GM12874 (cell line): ENCODE measurements around the gene PPIL3.

Source experiments
- CTCF ChIP-seq: IDR thresholded peaks from 2 replicates; pipeline ENCODE4 v1.5.1; 2011; ENCODE audit warnings: low read depth, mild to moderate bottlenecking, control low read depth, low read length, moderate library complexity; ENCODE audit not compliant: insufficient read depth

Gene PPIL3

GRCh38 chr2:200905618-200906296 lies 16.9 kb upstream of the PPIL3 start:
- TF ChIP-seq CTCF, result peak; percentile 66

- peak; percentile 74 for TF ChIP-seq CTCF
Observed at GRCh38 chr2:200901459-200902072, 12.7 kb upstream of the PPIL3 start.

- TF ChIP-seq CTCF, result no peak
Observed at GRCh38 chr2:200899482-200899881, 10.6 kb upstream of the PPIL3 start.

GRCh38 chr2:200878289-200878880 lies 10.5 kb downstream of the PPIL3 start:
- TF ChIP-seq CTCF, result no peak

- TF ChIP-seq CTCF, result no peak
Observed at GRCh38 chr2:200877443-200877842, 11.4 kb downstream of the PPIL3 start.

- no peak for TF ChIP-seq CTCF
Observed at GRCh38 chr2:200873560-200873959, 15.3 kb downstream of the PPIL3 start.

- TF ChIP-seq CTCF, result no peak
Observed at GRCh38 chr2:200871151-200871550, 17.7 kb downstream of the PPIL3 start.
